GM23338 (cell line): Measurements from ENCODE around the gene RGS16. TPM values are rescaled to one million over a fixed set of nuclear protein-coding genes. Genes with fewer than 3 reads are reported as not detected.

ENCODE experiments used
- ATAC-seq: fragments of 200-7000 bp; cut with Tn5 transposase; 3 replicates; pipeline ENCODE4 v1.9.1; 2020
- DNase-seq: peaks from one replicate; pipeline ENCODE4 v3.0.0-alpha.2; 2015; ENCODE audit warnings: low spot score
- H2AFZ ChIP-seq: fragments of 200-600 bp; sonication (generic); 2 replicates; pipeline ENCODE4 v1.8.0; 2016; ENCODE audit warnings: antibody characterized with exemption, mild to moderate bottlenecking, moderate library complexity
- H3F3A ChIP-seq: fragments of 200-600 bp; sonication (generic); replicated peaks from 2 replicates; pipeline ENCODE4 v1.8.0; 2017; ENCODE audit warnings: antibody characterized with exemption, mixed run types, low read depth
- H3K27ac ChIP-seq: fragments of 200-600 bp; sonication (generic); 2 replicates; pipeline ENCODE4 v1.6.1; 2016; ENCODE audit warnings: low read depth
- H3K27me3 ChIP-seq: fragments of 200-600 bp; sonication (generic); 2 replicates; pipeline ENCODE4 v1.8.0; 2016; ENCODE audit warnings: mild to moderate bottlenecking, mixed run types, moderate library complexity; ENCODE audit not compliant: insufficient read depth
- H3K36me3 ChIP-seq: fragments of 200-600 bp; sonication (generic); 2 replicates; pipeline ENCODE4 v1.8.0; 2016; ENCODE audit warnings: mild to moderate bottlenecking; ENCODE audit not compliant: insufficient read depth
- H3K4me1 ChIP-seq: fragments of 200-600 bp; sonication (generic); 2 replicates; pipeline ENCODE4 v1.8.0; 2016; ENCODE audit warnings: mild to moderate bottlenecking, moderate library complexity; ENCODE audit not compliant: insufficient read depth
- H3K4me2 ChIP-seq: fragments of 200-600 bp; sonication (generic); 2 replicates; pipeline ENCODE4 v1.7.1; 2017; ENCODE audit warnings: mixed run types
- H3K4me3 ChIP-seq: fragments of 200-600 bp; sonication (generic); 2 replicates; pipeline ENCODE4 v1.6.1; 2016; ENCODE audit warnings: mixed run types
- H3K79me2 ChIP-seq: fragments of 200-600 bp; sonication (generic); replicated peaks from 2 replicates; pipeline ENCODE4 v1.8.0; 2017; ENCODE audit warnings: mild to moderate bottlenecking; ENCODE audit not compliant: insufficient read depth
- H3K9me2 ChIP-seq: fragments of 200-600 bp; sonication (generic); 2 replicates; pipeline ENCODE4 v1.8.0; 2017; ENCODE audit not compliant: insufficient read depth
- H4K20me1 ChIP-seq: fragments of 200-600 bp; sonication (generic); replicated peaks from 2 replicates; pipeline ENCODE4 v1.8.0; 2017; ENCODE audit warnings: mild to moderate bottlenecking; ENCODE audit not compliant: insufficient read depth
- H3K27ac Mint-ChIP-seq: 2 replicates; pipeline ENCODE4 v1.8.0; 2020; ENCODE audit warnings: inconsistent platforms, mild to moderate bottlenecking, moderate library complexity, mixed read lengths
- H3K27me3 Mint-ChIP-seq: 3 replicates; pipeline ENCODE4 v1.8.0; 2022; ENCODE audit warnings: low read depth, mild to moderate bottlenecking, moderate library complexity, mixed read lengths, inconsistent platforms; ENCODE audit not compliant: insufficient read depth, poor library complexity
- H3K36me3 Mint-ChIP-seq: 3 replicates; pipeline ENCODE4 v1.8.0; 2021; ENCODE audit warnings: low read depth, mild to moderate bottlenecking, inconsistent platforms, moderate library complexity, mixed read lengths
- H3K4me1 Mint-ChIP-seq: 3 replicates; pipeline ENCODE4 v1.8.0; 2020; ENCODE audit warnings: mild to moderate bottlenecking, inconsistent platforms, mixed read lengths
- H3K4me3 Mint-ChIP-seq: 3 replicates; pipeline ENCODE4 v1.8.0; 2021; ENCODE audit warnings: moderate library complexity, mild to moderate bottlenecking, inconsistent platforms, mixed read lengths
- H3K9me3 Mint-ChIP-seq: 3 replicates; pipeline ENCODE4 v1.8.0; 2020; ENCODE audit warnings: moderate library complexity, mild to moderate bottlenecking, inconsistent platforms, mixed read lengths
- CREB1 ChIP-seq: fragments of 250-450 bp; sonication (Bioruptor Pico); IDR thresholded peaks from 2 replicates; pipeline ENCODE4 v1.5.0; 2020; ENCODE audit warnings: low read depth, mild to moderate bottlenecking, moderate library complexity
- REST ChIP-seq: IDR thresholded peaks from one replicate; pipeline ENCODE4 v1.6.1; 2018; ENCODE audit warnings: antibody characterized with exemption; ENCODE audit not compliant: unreplicated experiment
- polyA plus RNA-seq: library from polyadenylated mRNA; unstranded; fragments of >200 nt; fragmentation: Nextera tagmentation; extraction: Ambion mirVana; gene quantifications from 2 replicates; pipeline ENCODE4 v1.2.1, GENCODE V29; 2016
- small RNA-seq: library from RNA; depleted of rRNA; stranded (forward); fragments of <200 nt; gene quantifications from one replicate; pipeline ENCODE3, GENCODE V24; 2014; ENCODE audit warnings: low replicate concordance
- total RNA-seq: library from RNA; depleted of rRNA; stranded (reverse); fragments of >200 nt; shearing (Covaris generic); gene quantifications from 2 replicates; pipeline ENCODE4 v1.2.3, GENCODE V29; 2014; rRNA removed

RGS16 gene
- total and polyA plus RNA-seq, 2 experiments from 2014 or later: 15.4 to 31.6 TPM

GRCh38 chr1:182549346-182549745, 54.8 kb downstream of the RGS16 start:
- no peak overlapping the region for H3K27ac ChIP-seq
- H3K4me2 ChIP-seq: no peak overlapping the region
- H3K9me2 ChIP-seq: peaks cover 2% of the 10 kb centered on the region
- ATAC-seq: no peak
- H3K79me2 ChIP-seq: no peaks in the 10 kb centered on the region
- Mint-ChIP-seq H3K9me3 (peaks cover 7% of the 10 kb centered on the region; the same call in 2 of the 3 replicates), H3K27me3 (no peaks in the 10 kb centered on the region), H3K36me3 (0 out of 3 replicates have a peak, but pooled peaks cover 2% of the 10 kb centered on the region), H3K4me3 (no peak overlapping the region), H3K4me1 (no peaks in the 10 kb centered on the region), H3K27ac (no peak overlapping the region)
- H3K4me1 ChIP-seq: no peaks in the 10 kb centered on the region
- no peaks in the 10 kb centered on the region for H3F3A ChIP-seq
- TF ChIP-seq REST (no peak), CREB1 (CRISPR knock-in tag) (no peak)
- no peaks in the 10 kb centered on the region for H3K36me3 ChIP-seq
- H2AFZ ChIP-seq: peak overlapping the region; percentile 14; the same call in 1 of the 2 replicates
- no peaks in the 10 kb centered on the region for H4K20me1 ChIP-seq
- no peaks in the 10 kb centered on the region for H3K27me3 ChIP-seq
- H3K4me3 ChIP-seq: no peak overlapping the region
- DNase-seq: no peak

Small RNA genes within 50 kb of the gene (small RNA-seq; reads per million reads assigned to genes)
- gene RF00017: not detected

Other genes with a start within 250 kb of the RGS16 start
- 356 and 359 TPM in 2 replicates for gene GLUL, start 212.6 kb downstream of the RGS16 start, total RNA-seq
- gene GLUL, start 212.6 kb downstream of the RGS16 start, polyA plus RNA-seq: 240 and 254 TPM in 2 replicates
- gene TEDDM1, start 203.7 kb downstream of the RGS16 start, total RNA-seq: not detected in 2 replicates
- not detected in 2 replicates for gene TEDDM1, start 203.7 kb downstream of the RGS16 start, polyA plus RNA-seq
- not detected in 2 replicates for gene RGSL1, start 154.2 kb downstream of the RGS16 start, total RNA-seq
- not detected in 2 replicates for gene RGSL1, start 154.2 kb downstream of the RGS16 start, polyA plus RNA-seq
- 0.85 and 0.94 TPM in 2 replicates for gene RNASEL, start 15.1 kb downstream of the RGS16 start, total RNA-seq
- gene RNASEL, start 15.1 kb downstream of the RGS16 start, polyA plus RNA-seq: 0.37 and 0.38 TPM in 2 replicates
- gene RGS8, start 80.2 kb upstream of the RGS16 start, total RNA-seq: 1.0 and 2.5 TPM in 2 replicates
- gene RGS8, start 80.2 kb upstream of the RGS16 start, polyA plus RNA-seq: 0.06 and 0.10 TPM in 2 replicates
- gene NPL, start 185.4 kb upstream of the RGS16 start, total RNA-seq: 1.2 and 2.8 TPM in 2 replicates
- gene NPL, start 185.4 kb upstream of the RGS16 start, polyA plus RNA-seq: 2.4 TPM in 2 replicates
- gene DHX9, start 235.0 kb upstream of the RGS16 start, total RNA-seq: 239 and 262 TPM in 2 replicates
- gene DHX9, start 235.0 kb upstream of the RGS16 start, polyA plus RNA-seq: 127 and 151 TPM in 2 replicates